HG02840 (cell line): Measurements from ENCODE around the gene IFITM10.
"Not testable (repeated sequence)": the region's sequence is repeated elsewhere in the genome, so short reads cannot be mapped to it uniquely, and the experiment has no call there.

Source experiments
- ATAC-seq: cut with Tn5 transposase; IDR thresholded peaks from one replicate; pipeline ENCODE4 v1.9.1; 2021; ENCODE audit warnings: mild to moderate bottlenecking, moderate library complexity, moderate number of reproducible peaks; ENCODE audit not compliant: unreplicated experiment, low FRiP score

Gene IFITM10

GRCh38 chr11:1778141-1778911, 27.9 kb upstream of the IFITM10 start:
- ATAC-seq = no peak

GRCh38 chr11:1777737-1778136, 27.3 kb upstream of the IFITM10 start:
- no peak for ATAC-seq

DNA sequence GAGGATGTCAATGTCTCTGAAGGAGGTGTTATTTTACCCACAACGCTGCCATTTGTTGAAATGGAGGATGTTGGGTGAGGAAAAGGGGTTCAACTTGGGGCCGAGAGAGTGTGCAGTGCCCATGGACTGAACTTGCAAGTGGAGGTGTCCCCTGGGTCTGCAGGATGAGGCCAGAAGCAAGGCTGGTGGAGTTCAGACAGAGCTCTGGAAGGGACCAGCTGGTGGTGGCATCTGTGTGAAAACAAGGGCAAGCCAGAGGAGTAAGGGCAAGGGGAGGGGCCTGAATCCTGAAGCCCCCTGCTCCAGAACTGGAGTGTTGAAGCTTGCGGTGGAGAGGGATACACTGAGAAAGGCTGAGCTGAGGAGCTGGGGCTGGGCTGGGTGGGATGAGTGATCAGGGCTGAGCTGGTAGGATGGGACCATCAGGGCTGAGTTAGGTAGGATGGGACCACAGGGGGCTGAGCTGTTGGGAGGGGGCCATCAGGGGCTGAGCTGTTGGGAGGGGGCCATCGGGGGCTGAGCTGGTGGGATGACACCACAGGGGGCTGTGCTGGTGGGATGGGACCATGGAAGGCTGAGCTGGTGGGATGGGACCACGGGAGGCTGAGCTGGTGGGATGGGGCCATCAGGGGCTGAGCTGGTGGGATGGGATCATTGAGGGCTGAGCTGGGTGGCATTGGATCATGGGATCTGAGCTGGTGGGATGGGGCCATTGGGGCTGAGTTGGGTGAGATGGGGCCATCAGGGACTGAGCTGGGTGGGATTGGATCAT, 26.7 kb upstream of the IFITM10 start:
- no peak for ATAC-seq

- no peak for ATAC-seq
Observed at GRCh38 chr11:1776331-1776851, 26.0 kb upstream of the IFITM10 start.

- no peak for ATAC-seq
Observed at GRCh38 chr11:1774886-1775285, 24.5 kb upstream of the IFITM10 start.

DNA sequence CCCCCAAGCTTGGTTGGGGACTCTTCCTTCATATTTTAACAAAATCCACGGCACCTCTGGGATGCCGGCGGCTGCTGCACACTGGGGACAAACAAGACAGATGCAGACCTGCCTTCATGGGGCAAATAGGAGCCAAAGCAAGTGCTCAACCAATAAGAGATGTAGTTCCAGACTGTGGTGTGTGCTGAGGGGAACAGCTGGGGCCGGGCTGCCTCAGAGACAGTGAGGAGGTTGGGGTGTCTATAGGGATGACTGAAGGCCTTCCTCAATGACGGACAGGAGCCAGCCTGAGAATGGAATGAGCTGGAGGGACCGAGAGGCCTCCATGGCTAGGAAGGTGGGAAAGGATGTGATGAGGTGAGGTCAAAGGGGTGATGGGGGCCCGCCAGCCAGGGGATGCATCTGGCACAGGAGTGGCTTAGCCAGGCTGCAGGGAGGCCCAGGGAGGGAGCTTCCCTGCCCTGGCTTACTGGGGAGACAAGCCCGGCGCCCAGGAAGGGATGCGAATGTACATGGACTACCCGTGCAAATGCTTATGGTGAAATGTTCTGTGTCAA, 23.7 kb upstream of the IFITM10 start:
- ATAC-seq = no peak

DNA sequence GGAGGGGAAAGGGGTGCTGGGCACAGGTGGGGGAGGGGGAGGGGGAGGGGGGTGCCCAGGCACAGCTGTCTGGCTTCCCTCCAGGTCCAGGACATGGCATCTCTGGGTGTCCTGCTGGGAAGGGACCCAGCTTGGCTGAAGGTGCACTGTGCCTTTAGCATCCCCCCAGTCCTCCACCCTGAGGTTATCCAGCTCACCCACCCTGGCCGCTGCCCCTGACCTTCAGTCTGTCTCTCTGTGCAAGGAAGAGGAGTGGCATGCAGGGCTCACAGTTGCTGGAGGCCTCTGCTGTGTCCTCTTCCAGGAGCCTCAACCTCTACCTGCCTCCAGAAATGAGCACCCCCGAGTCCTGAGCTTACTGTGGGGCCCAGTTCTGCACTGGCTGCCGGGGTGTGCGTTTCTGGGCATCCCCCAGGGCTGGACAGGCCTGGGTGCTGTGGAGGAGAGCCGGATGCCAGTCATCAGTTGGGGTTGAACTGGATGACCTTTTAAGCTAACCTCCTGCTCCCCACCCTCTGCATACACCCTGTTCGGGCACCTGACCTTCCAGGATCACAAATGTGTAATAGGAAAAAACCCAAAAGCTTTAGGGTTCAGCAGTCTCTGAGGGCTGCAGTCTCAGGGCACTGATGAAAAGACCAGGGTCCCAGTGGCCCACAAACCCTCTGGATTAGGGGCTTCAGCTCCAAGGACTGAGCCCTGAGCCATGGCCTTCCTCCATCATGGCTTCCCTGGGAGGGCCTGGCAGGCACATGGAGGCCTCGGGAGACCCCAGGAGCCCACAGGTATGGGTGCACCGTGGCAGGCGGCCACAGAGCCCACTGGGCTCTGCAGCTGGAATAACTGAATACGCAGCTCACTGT, 23.0 kb upstream of the IFITM10 start:
- ATAC-seq = no peak

GRCh38 chr11:1772270-1773130, 22.1 kb upstream of the IFITM10 start:
- no peak for ATAC-seq

DNA sequence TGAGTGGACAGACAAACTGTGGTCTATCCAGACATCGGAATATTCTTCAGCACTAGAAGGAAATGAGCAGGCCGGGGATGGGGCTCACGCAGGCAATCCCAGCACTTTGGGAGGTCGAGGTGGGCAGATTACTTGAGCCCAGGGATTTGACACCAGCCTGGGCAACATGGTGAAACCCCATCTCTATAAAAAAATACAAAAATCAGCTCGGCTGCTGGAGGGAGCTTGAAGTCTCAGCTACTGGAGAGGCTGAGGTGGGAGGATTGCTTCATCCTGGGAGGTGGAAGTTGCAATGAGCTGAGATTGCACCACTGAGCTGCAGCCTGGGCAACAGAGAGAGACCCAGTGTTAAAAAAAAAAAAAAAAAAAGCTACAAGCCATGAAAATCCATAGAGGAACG, 21.3 kb upstream of the IFITM10 start:
- no peak for ATAC-seq

- no peak for ATAC-seq
Observed at GRCh38 chr11:1771273-1771672, 20.9 kb upstream of the IFITM10 start.

DNA sequence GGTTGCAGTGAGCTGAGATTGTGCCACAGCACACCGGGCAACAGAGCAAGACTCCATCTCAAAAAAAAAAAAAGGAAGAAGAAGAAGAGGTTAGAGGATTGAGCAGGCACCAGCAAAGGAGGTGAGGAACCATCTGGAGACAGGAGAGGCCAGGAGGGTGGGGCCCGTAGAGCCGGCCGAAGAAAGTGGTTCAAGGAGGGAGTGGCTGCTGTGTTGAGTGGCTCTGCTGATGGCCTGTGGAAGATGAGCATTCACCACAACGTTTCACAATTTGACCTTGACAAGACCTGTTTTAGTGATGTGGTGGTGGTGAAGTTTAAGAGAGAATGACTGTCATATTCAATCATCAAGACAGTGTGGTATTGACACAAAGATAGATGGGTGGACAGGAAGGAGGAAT, 20.1 kb upstream of the IFITM10 start:
- no peak for ATAC-seq

DNA sequence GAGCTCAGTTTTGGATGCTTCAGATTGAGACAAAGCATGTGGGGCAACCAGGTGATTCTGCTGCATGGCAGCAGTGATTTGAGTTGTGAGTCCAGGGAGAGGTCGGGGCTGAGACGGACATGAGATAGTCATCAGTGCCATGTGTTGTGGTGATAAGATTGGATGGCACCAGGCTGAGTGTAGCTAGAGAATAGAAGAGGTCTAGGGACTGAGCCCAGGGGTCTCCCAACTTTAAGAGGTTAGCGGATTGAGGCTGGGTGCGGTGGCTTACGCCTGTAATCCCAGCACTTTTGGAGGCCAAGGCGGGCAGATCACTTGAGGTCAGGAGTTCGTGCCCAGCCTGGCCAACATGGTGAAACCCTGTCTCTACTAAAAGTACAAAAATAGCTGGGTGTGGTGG, 19.7 kb upstream of the IFITM10 start:
- ATAC-seq = no peak

GRCh38 chr11:1769304-1769936, 19.0 kb upstream of the IFITM10 start:
- not testable (repeated sequence) for ATAC-seq

- ATAC-seq = no peak
Observed at GRCh38 chr11:1768141-1768469, 17.7 kb upstream of the IFITM10 start.

GRCh38 chr11:1767399-1768140, 17.2 kb upstream of the IFITM10 start:
- ATAC-seq = no peak

- no peak for ATAC-seq
Observed at GRCh38 chr11:1766719-1767398, 16.5 kb upstream of the IFITM10 start.

- ATAC-seq = no peak
Observed at GRCh38 chr11:1765871-1766718, 15.7 kb upstream of the IFITM10 start.
